Measurements from ENCODE around the gene GAPVD1.

The GAPVD1 gene

GRCh38 chr9:125355601-125356000 is 94.0 kb downstream of the GAPVD1 start:
- ChIA-PET POLR2A (no interaction called here), CTCF (no interaction called here)
- no peak for DNase-seq (ENCODE audit: extremely low spot score)
- TF ChIP-seq L3MBTL2 (conservative IDR thresholded peaks at IDR 0.05) = no peak
- no peak for TF ChIP-seq TARDBP (IDR thresholded peaks at IDR 0.05)
- TF ChIP-seq FOXK2 (IDR thresholded peaks at IDR 0.05) = no peak

- TF ChIP-seq CTBP1 (IDR thresholded peaks at IDR 0.05; ENCODE audit: borderline replicate concordance) = no peak
- CTCF ChIA-PET = no interaction called here
- POLR2A ChIA-PET = no interaction called here
- DNase-seq (ENCODE audit: extremely low spot score) = no peak
Observed at GRCh38 chr9:125356032-125356431, 94.4 kb downstream of the GAPVD1 start.

DNA sequence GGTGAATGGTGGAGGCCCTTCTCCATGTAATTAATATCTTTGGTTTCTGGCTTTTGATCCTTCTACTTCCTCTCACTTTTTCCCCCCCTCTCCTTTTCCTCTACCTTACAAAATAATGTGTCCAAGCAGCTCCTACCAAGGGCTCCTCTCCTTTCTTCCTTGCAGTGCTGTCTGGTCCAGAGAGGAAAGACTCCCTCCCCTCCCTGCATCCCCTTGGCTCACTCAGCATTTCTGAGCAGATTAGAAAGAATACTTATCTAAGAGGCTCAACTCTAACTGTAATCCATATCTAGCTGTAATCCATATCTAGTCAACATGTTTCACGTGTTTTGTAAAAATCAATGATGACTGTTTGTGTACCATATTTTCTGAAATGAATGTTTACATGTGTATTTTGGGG is 97.4 kb downstream of the GAPVD1 start:
- POLR2A ChIA-PET = no interaction called here
- TF ChIP-seq FOXM1 (IDR thresholded peaks at IDR 0.05; ENCODE audit: borderline replicate concordance) = no peak
- no peak for TF ChIP-seq ZNF384 (IDR thresholded peaks at IDR 0.05)
- no peak for TF ChIP-seq FOXK2 (IDR thresholded peaks at IDR 0.05)
- no peak for TF ChIP-seq ARNT (IDR thresholded peaks at IDR 0.05)
- no peak for TF ChIP-seq TARDBP (IDR thresholded peaks at IDR 0.05)
- TF ChIP-seq NFRKB (IDR thresholded peaks at IDR 0.05) = no peak
- TF ChIP-seq SP1 (IDR thresholded peaks at IDR 0.05) = no peak
- no peak for TF ChIP-seq BHLHE40 (IDR thresholded peaks at IDR 0.05; ENCODE audit: borderline replicate concordance)
- TF ChIP-seq LEF1 (IDR thresholded peaks at IDR 0.05; ENCODE audit: borderline replicate concordance) = no peak
- no peak for TF ChIP-seq SUZ12 (IDR thresholded peaks at IDR 0.05)
- no peak for TF ChIP-seq FOXA1 (IDR thresholded peaks at IDR 0.05)
- no peak for TF ChIP-seq ELF4 (IDR thresholded peaks at IDR 0.05)
- TF ChIP-seq CTBP1 (IDR thresholded peaks at IDR 0.05; ENCODE audit: borderline replicate concordance) = no peak
- CTCF ChIA-PET = no interaction called here
- DNase-seq (ENCODE audit: extremely low spot score) = no peak

- DNase-seq (ENCODE audit: extremely low spot score) = no peak
- CTCF ChIA-PET = interaction anchor here (1.2 to 1.7 kb wide), 2 partner anchors 105 kb away, joined by 3 to 5 read pairs; no protein-coding TSS in a partner anchor
- no peak for TF ChIP-seq CTBP1 (IDR thresholded peaks at IDR 0.05; ENCODE audit: borderline replicate concordance)
- TF ChIP-seq FOXK2 (IDR thresholded peaks at IDR 0.05) = no peak
- no peak for TF ChIP-seq L3MBTL2 (conservative IDR thresholded peaks at IDR 0.05)
- TF ChIP-seq HDGF (IDR thresholded peaks at IDR 0.05; ENCODE audit: borderline replicate concordance) = no peak
- TF ChIP-seq LEF1 (IDR thresholded peaks at IDR 0.05; ENCODE audit: borderline replicate concordance) = no peak
- TF ChIP-seq TARDBP (IDR thresholded peaks at IDR 0.05) = no peak
- no peak for TF ChIP-seq FOXM1 (IDR thresholded peaks at IDR 0.05; ENCODE audit: borderline replicate concordance)
- no peak for TF ChIP-seq SP1 (IDR thresholded peaks at IDR 0.05)
- TF ChIP-seq FOXA1 (IDR thresholded peaks at IDR 0.05) = no peak
- no peak for TF ChIP-seq ELF4 (IDR thresholded peaks at IDR 0.05)
- TF ChIP-seq ARNT (IDR thresholded peaks at IDR 0.05) = no peak
- TF ChIP-seq PKNOX1 (IDR thresholded peaks at IDR 0.05) = no peak
- TF ChIP-seq ZNF384 (IDR thresholded peaks at IDR 0.05) = no peak
- no peak for TF ChIP-seq SUZ12 (IDR thresholded peaks at IDR 0.05)
- no peak for TF ChIP-seq NFRKB (IDR thresholded peaks at IDR 0.05)
- no peak for TF ChIP-seq BHLHE40 (IDR thresholded peaks at IDR 0.05; ENCODE audit: borderline replicate concordance)
- POLR2A ChIA-PET = no interaction called here
Observed at GRCh38 chr9:125360601-125361000, 99.0 kb downstream of the GAPVD1 start.

DNA sequence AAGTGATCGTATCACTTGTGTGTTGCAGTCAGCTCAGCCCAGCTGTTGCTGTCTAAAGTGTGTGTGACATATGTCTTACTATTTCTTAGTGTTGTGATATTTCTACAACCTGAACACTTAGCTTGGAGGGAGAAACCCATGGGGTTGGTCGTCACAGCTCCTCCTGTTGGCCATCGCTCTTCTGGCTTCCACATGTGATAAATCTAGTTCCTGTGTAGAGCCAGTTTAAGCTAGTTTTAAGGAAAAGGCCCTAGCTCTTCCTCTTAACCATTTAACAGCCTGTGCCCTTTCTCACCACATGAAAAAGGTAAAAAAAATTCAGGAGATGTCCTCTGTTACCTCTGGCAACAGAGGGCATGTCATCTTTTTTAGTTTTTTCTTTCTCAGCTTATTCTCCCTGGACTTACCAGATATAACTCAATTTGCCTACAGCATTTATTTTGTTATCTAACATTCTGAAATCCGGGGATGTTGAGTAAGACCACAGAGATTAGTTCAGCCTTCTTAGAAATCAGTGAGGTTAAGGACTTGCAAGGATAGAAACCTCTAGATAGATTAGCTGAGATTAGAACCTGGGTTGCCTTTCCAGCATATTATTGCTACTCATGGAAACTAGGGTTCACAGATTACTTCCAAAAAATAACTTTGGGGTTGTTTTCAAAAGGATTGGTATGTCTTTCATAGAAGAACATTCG is 100.4 kb downstream of the GAPVD1 start:
- TF ChIP-seq SP1 (IDR thresholded peaks at IDR 0.05) = no peak
- no peak for TF ChIP-seq PKNOX1 (IDR thresholded peaks at IDR 0.05)
- TF ChIP-seq ZNF384 (IDR thresholded peaks at IDR 0.05) = no peak
- no peak for TF ChIP-seq ELF4 (IDR thresholded peaks at IDR 0.05)
- no peak for TF ChIP-seq L3MBTL2 (conservative IDR thresholded peaks at IDR 0.05)
- no peak for TF ChIP-seq CTBP1 (IDR thresholded peaks at IDR 0.05; ENCODE audit: borderline replicate concordance)
- no peak for TF ChIP-seq FOXA1 (IDR thresholded peaks at IDR 0.05)
- no peak for TF ChIP-seq TARDBP (IDR thresholded peaks at IDR 0.05)
- TF ChIP-seq FOXM1 (IDR thresholded peaks at IDR 0.05; ENCODE audit: borderline replicate concordance) = no peak
- TF ChIP-seq LEF1 (IDR thresholded peaks at IDR 0.05; ENCODE audit: borderline replicate concordance) = no peak
- TF ChIP-seq ARNT (IDR thresholded peaks at IDR 0.05) = no peak
- no peak for TF ChIP-seq BHLHE40 (IDR thresholded peaks at IDR 0.05; ENCODE audit: borderline replicate concordance)
- TF ChIP-seq NFRKB (IDR thresholded peaks at IDR 0.05) = no peak
- no peak for TF ChIP-seq HDGF (IDR thresholded peaks at IDR 0.05; ENCODE audit: borderline replicate concordance)
- TF ChIP-seq FOXK2 (IDR thresholded peaks at IDR 0.05) = no peak
- no peak for TF ChIP-seq SUZ12 (IDR thresholded peaks at IDR 0.05)
- POLR2A ChIA-PET = interaction anchor here (1.2 kb wide), 1 partner anchor 121 kb away, joined by 4 read pairs; the partner anchor contains the start of gene HSPA5
- DNase-seq (ENCODE audit: extremely low spot score) = no peak
- CTCF ChIA-PET = interaction anchor here (0.5 to 1.7 kb wide), 4 partner anchors 105 to 598 kb away, joined by 3 to 5 read pairs (median 4); no protein-coding TSS in a partner anchor

DNA sequence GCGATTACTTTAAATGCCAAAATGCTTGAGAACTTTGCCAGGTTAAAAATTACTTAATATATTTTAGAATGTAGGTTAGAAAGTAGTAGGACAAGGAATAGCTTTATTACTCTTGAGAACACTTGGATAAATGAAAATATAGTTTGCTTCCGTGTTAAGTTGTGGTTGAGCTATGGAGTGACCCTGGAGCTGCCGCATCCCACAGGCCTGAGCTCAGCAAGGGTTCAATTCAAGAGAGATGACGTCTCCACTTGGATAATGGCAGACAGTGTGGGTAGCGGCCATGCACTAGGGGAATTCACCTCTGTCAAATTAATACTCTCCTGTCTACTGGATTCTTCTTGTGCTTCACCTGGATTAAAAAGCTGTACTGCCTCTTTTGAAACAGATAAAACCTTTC is 105.0 kb downstream of the GAPVD1 start:
- CTCF ChIA-PET = interaction anchor here (0.6 kb wide), 1 partner anchor 25 kb away, joined by 3 read pairs; no protein-coding TSS in a partner anchor
- no peak for DNase-seq (ENCODE audit: extremely low spot score)
- TF ChIP-seq SUZ12 (IDR thresholded peaks at IDR 0.05) = no peak
- TF ChIP-seq ZNF384 (IDR thresholded peaks at IDR 0.05) = no peak
- no peak for TF ChIP-seq PKNOX1 (IDR thresholded peaks at IDR 0.05)
- TF ChIP-seq L3MBTL2 (conservative IDR thresholded peaks at IDR 0.05) = no peak
- no peak for TF ChIP-seq ARNT (IDR thresholded peaks at IDR 0.05)
- TF ChIP-seq BHLHE40 (IDR thresholded peaks at IDR 0.05; ENCODE audit: borderline replicate concordance) = no peak
- TF ChIP-seq TARDBP (IDR thresholded peaks at IDR 0.05) = no peak
- no peak for TF ChIP-seq NFRKB (IDR thresholded peaks at IDR 0.05)
- TF ChIP-seq FOXK2 (IDR thresholded peaks at IDR 0.05) = no peak
- no peak for TF ChIP-seq HDGF (IDR thresholded peaks at IDR 0.05; ENCODE audit: borderline replicate concordance)
- TF ChIP-seq SP1 (IDR thresholded peaks at IDR 0.05) = no peak
- no peak for TF ChIP-seq CTBP1 (IDR thresholded peaks at IDR 0.05; ENCODE audit: borderline replicate concordance)
- TF ChIP-seq FOXM1 (IDR thresholded peaks at IDR 0.05; ENCODE audit: borderline replicate concordance) = no peak
- POLR2A ChIA-PET = no interaction called here

All from HEK293T (cell line).